B cell (primary cell): ENCODE data around the gene SCGN. TPM values are rescaled to one million over a fixed set of nuclear protein-coding genes. Genes with fewer than 3 reads are reported as not detected.

Source experiments
- ATAC-seq: fragments of 200-7000 bp; cut with Tn5 transposase; one replicate; pipeline ENCODE4 v1.10.0; 2021; ENCODE audit warnings: low read depth, mild to moderate bottlenecking, moderate number of reproducible peaks, moderate library complexity
- CTCF ChIA-PET: fragments of 350-600 bp; sonication (Branson Sonifier 250); formaldehyde crosslinking; loops from one replicate; lab custom pipeline; 2021; ENCODE audit warnings: antibody characterized with exemption, inconsistent platforms; lab: Charles Lee
- POLR2A ChIA-PET: fragments of 350-600 bp; sonication (Branson Sonifier 250); formaldehyde crosslinking; loops from one replicate; lab custom pipeline; 2021; ENCODE audit warnings: antibody characterized with exemption; lab: Charles Lee
- DNase-seq: peaks from one replicate; pipeline ENCODE4 v3.0.0; 2013
- H2AFZ ChIP-seq: 2 replicates; pipeline ENCODE4 v1.6.1; 2012; ENCODE audit warnings: mild to moderate bottlenecking, low read depth, low read length; ENCODE audit not compliant: insufficient read depth, poor library complexity, severe bottlenecking
- H3K27ac ChIP-seq, 2 donors: 1 replicate in 1 of 2; 2 replicates in 1 of 2; pipeline ENCODE4 v1.5.1; 2012 to 2013; ENCODE audit warnings: low read length in 2 of 2, mild to moderate bottlenecking in 2 of 2, moderate library complexity in 1 of 2
- H3K27me3 ChIP-seq, 4 experiments: fragments of 200-600 bp in 1 of 4; sonication (generic) in 1 of 4; replicated peaks in 1 of 4; 1 replicate in 2 of 4; 2 replicates in 2 of 4; pipeline versions ENCODE4 v1.6.1 to v1.7.0; 2013 to 2016; ENCODE audit warnings: low read length in 3 of 4, mild to moderate bottlenecking in 2 of 4, mixed read lengths in 1 of 4, moderate library complexity in 1 of 4; ENCODE audit not compliant: insufficient read depth in 4 of 4, control insufficient read depth in 3 of 4; ENCODE audit errors: control extremely low read depth in 1 of 4
- H3K36me3 ChIP-seq, 2 experiments: replicated peaks in 1 of 2; 1 replicate in 1 of 2; 2 replicates in 1 of 2; pipeline versions ENCODE4 v1.6.1 to v1.7.1; 2013; ENCODE audit warnings: low read length in 1 of 2; ENCODE audit not compliant: insufficient read depth in 2 of 2, control insufficient read depth in 1 of 2; ENCODE audit errors: control extremely low read depth in 1 of 2, extremely low read depth in 1 of 2
- H3K4me1 ChIP-seq, 2 donors: fragments of 200-600 bp in 1 of 2; sonication (generic) in 1 of 2; 1 replicate in 1 of 2; 2 replicates in 1 of 2; pipeline versions ENCODE4 v1.5.1 to v1.6.1; 2013 to 2017; ENCODE audit warnings: low read length in 2 of 2; ENCODE audit not compliant: control insufficient read depth in 2 of 2, insufficient read depth in 2 of 2
- H3K4me2 ChIP-seq: replicated peaks from 2 replicates; pipeline ENCODE3; 2012; ENCODE audit warnings: mild to moderate bottlenecking, low read depth, low read length; ENCODE audit not compliant: poor library complexity, severe bottlenecking
- H3K4me3 ChIP-seq, 5 experiments: fragments of 200-600 bp in 1 of 5; sonication (generic) in 1 of 5; 1 replicate in 3 of 5; 2 replicates in 2 of 5; pipeline versions ENCODE4 v1.5.1 to v1.7.0; 2011 to 2016; ENCODE audit warnings: low read length in 4 of 5, mild to moderate bottlenecking in 4 of 5, low read depth in 2 of 5, control low read depth in 1 of 5, moderate library complexity in 1 of 5; ENCODE audit not compliant: insufficient read depth in 1 of 5; ENCODE audit errors: control extremely low read depth in 1 of 5, extremely low read depth in 1 of 5
- H3K79me2 ChIP-seq: fragments of 200-600 bp; sonication (generic); one replicate; pipeline ENCODE4 v1.6.0; 2016; ENCODE audit warnings: low read length; ENCODE audit not compliant: control insufficient read depth, insufficient read depth
- H3K9ac ChIP-seq: fragments of 200-600 bp; sonication (generic); 2 replicates; pipeline ENCODE4 v1.6.1; 2017; ENCODE audit warnings: mild to moderate bottlenecking, low read length, moderate library complexity
- H3K9me3 ChIP-seq, 3 donors: one replicate each; pipeline versions ENCODE4 v1.6.1 to v1.7.1; 2013; ENCODE audit warnings: low read length in 2 of 3; ENCODE audit not compliant: control insufficient read depth in 2 of 3, insufficient read depth in 1 of 3; ENCODE audit errors: control extremely low read depth in 1 of 3
- H4K20me1 ChIP-seq: 2 replicates; pipeline ENCODE4 v1.6.0; 2012; ENCODE audit warnings: mild to moderate bottlenecking, low read length; ENCODE audit not compliant: insufficient read depth, control insufficient read depth, poor library complexity, severe bottlenecking
- H3K27ac Mint-ChIP-seq: one replicate; pipeline ENCODE4 v1.8.0; 2021; ENCODE audit warnings: mixed read lengths
- H3K27me3 Mint-ChIP-seq: one replicate; pipeline ENCODE4 v1.8.0; 2021; ENCODE audit warnings: mixed read lengths
- H3K4me1 Mint-ChIP-seq: one replicate; pipeline ENCODE4 v1.8.0; 2021; ENCODE audit warnings: mixed read lengths
- H3K4me3 Mint-ChIP-seq: one replicate; pipeline ENCODE4 v1.8.0; 2021; ENCODE audit warnings: mixed read lengths
- H3K9me3 Mint-ChIP-seq: one replicate; pipeline ENCODE4 v1.8.0; 2022; ENCODE audit warnings: mixed read lengths; ENCODE audit not compliant: insufficient read depth
- CTCF ChIP-seq: fragments of 200-600 bp; IDR thresholded peaks from one replicate; pipeline ENCODE4 v1.8.0; 2022; ENCODE audit warnings: antibody characterized with exemption, mild to moderate bottlenecking
- EZH2 ChIP-seq: IDR thresholded peaks from 2 replicates; pipeline ENCODE4 v1.6.1; 2012; ENCODE audit warnings: borderline replicate concordance, low read depth, mild to moderate bottlenecking, moderate library complexity, low read length; ENCODE audit not compliant: insufficient read depth, poor library complexity, severe bottlenecking
- WGBS: methylation state at CpG from one replicate; pipeline ENCODE4 v1.1.5; 2013; ENCODE audit warnings: missing lambda C conversion rate; ENCODE audit not compliant: insufficient coverage; 5-methylcytosine and 5-hydroxymethylcytosine counted together
- intact Hi-C: fragments of 100-400 bp; cut with micrococcal nuclease; formaldehyde crosslinking; loops from one replicate; pipeline ENCODE4 v1.10.0; 2022
- polyA plus RNA-seq: library from polyadenylated mRNA; depleted of rRNA; stranded (reverse); fragments of >200 nt; gene quantifications from 2 replicates; pipeline ENCODE4 v1.2.3, GENCODE V29; 2012
- total RNA-seq, 2 donors: library from RNA; stranded (reverse); fragments of 120-200 nt in 1 of 2; gene quantifications; 1 replicate in 1 of 2; 2 replicates in 1 of 2; pipeline versions ENCODE4 v1.2.3 to v1.2.4, GENCODE V29; 2013 to 2022

SCGN gene
- total and polyA plus RNA-seq, 2 donors (not counting 1 experiment from before 2014, with no cell fraction given) = not detected

DNA sequence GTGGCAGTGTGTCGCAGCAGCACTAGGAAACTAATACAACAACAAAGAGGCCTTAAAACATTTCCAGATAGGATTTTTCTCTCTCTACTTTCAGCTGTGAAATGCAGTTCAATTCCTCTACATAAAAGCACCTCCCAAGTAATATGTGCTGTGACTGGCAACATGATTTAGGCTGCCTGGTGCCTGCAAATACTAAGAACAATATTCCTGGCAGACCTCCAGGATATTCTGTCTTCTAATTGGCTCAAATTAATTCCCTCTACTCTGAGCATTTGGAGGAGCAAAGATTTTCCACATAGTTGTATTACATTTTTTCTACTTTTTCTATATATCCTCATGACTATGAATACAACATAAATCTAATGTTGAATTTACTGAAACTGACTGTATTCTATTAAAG is 33.2 kb downstream of the SCGN start:
- H3K27ac ChIP-seq = no peak overlapping the region
- no peaks in the 10 kb centered on the region for H3K9me3 ChIP-seq
- Mint-ChIP-seq H3K27me3 (peaks cover 49% of the 10 kb centered on the region), H3K27ac (no peak overlapping the region), H3K9me3 (peaks cover 3% of the 10 kb centered on the region), H3K4me3 (no peak overlapping the region), H3K4me1 (no peaks in the 10 kb centered on the region)
- no peak overlapping the region for H3K4me2 ChIP-seq
- no peak for ATAC-seq
- ChIA-PET CTCF (no interaction called here), POLR2A (no interaction called here)
- no peaks in the 10 kb centered on the region for H3K79me2 ChIP-seq
- WGBS = no CpG with 5 or more reads among the region's 1 CpG
- TF ChIP-seq EZH2 (no peak), CTCF (no peak)
- no peaks in the 10 kb centered on the region for H4K20me1 ChIP-seq
- H3K9ac ChIP-seq = no peak overlapping the region
- H3K4me1 ChIP-seq = no peaks in the 10 kb centered on the region
- no peak overlapping the region for H2AFZ ChIP-seq
- DNase-seq = no peak
- H3K36me3 ChIP-seq = no peaks in the 10 kb centered on the region
- intact Hi-C loops = no loop called here
- peaks cover 0 to 10% (median 2%) of the 10 kb centered on the region in 4 experiments for H3K27me3 ChIP-seq
- no peak overlapping the region for H3K4me3 ChIP-seq

DNA sequence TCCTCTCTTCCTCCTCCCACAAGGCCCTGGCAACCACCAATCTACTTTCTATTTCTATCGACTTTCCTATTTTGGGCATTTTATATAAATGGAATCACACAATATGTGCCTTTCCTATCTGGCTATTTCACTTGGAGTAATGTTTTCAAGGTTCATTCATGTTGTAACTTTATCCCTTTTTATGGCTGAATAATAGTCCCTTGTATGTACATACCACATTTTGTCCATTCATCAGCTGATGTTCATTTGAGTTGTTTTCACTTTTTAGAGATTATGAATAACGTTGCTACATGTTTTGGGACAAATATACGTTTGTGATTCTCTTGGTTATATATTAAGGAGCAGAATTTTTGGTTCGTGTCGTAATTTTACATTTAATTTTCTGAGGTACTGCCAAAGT is 33.9 kb downstream of the SCGN start:
- Histone ChIP-seq H3K27ac (no peak overlapping the region), H2AFZ (no peak overlapping the region), H3K9me3 (no peaks in the 10 kb centered on the region), H3K27me3 (peaks cover 0 to 8% (median 2%) of the 10 kb centered on the region in 4 experiments), H3K9ac (no peak overlapping the region), H3K4me1 (no peaks in the 10 kb centered on the region), H3K79me2 (no peaks in the 10 kb centered on the region), H3K4me2 (no peak overlapping the region), H3K4me3 (no peak overlapping the region), H4K20me1 (no peaks in the 10 kb centered on the region), H3K36me3 (no peaks in the 10 kb centered on the region)
- H3K4me3 Mint-ChIP-seq = no peak overlapping the region
- intact Hi-C loops = no loop called here
- no CpG with 5 or more reads among the region's 5 CpGs for WGBS
- no peak for TF ChIP-seq EZH2
- no peak for TF ChIP-seq CTCF
- no peaks in the 10 kb centered on the region for H3K4me1 Mint-ChIP-seq
- H3K27me3 Mint-ChIP-seq = peaks cover 46% of the 10 kb centered on the region
- CTCF ChIA-PET = no interaction called here
- POLR2A ChIA-PET = no interaction called here
- no peak for DNase-seq
- no peak overlapping the region for H3K27ac Mint-ChIP-seq
- peaks cover 3% of the 10 kb centered on the region for H3K9me3 Mint-ChIP-seq
- ATAC-seq = no peak
